Frontal cortex (tissue), 4 donors: Measurements from ENCODE around the gene SENP7. TPM values are rescaled to one million over a fixed set of nuclear protein-coding genes. Genes with fewer than 3 reads are reported as not detected.
"Not testable (repeated sequence)": the region's sequence is repeated elsewhere in the genome, so short reads cannot be mapped to it uniquely, and the experiment has no call there.

Source experiments
- DNase-seq, 2 donors: peaks; one replicate each; pipeline ENCODE4 v3.0.0; 2012; ENCODE audit warnings: low spot score in 2 of 2
- FAIRE-seq: peaks from 2 replicates; lab custom pipeline; 2012; peaks lifted over from hg19 to GRCh38; lab: Jason Lieb, UNC
- total RNA-seq: library from RNA; depleted of rRNA; stranded (reverse); fragments of >200 nt; gene quantifications from one replicate; pipeline ENCODE4 v1.2.3, GENCODE V29; 2014
- donor health status: control.
- donor health status: control.
- donor health status: control.

SENP7 gene
- total RNA-seq, 1 donor from 2014 or later: 75.8 TPM

DNA sequence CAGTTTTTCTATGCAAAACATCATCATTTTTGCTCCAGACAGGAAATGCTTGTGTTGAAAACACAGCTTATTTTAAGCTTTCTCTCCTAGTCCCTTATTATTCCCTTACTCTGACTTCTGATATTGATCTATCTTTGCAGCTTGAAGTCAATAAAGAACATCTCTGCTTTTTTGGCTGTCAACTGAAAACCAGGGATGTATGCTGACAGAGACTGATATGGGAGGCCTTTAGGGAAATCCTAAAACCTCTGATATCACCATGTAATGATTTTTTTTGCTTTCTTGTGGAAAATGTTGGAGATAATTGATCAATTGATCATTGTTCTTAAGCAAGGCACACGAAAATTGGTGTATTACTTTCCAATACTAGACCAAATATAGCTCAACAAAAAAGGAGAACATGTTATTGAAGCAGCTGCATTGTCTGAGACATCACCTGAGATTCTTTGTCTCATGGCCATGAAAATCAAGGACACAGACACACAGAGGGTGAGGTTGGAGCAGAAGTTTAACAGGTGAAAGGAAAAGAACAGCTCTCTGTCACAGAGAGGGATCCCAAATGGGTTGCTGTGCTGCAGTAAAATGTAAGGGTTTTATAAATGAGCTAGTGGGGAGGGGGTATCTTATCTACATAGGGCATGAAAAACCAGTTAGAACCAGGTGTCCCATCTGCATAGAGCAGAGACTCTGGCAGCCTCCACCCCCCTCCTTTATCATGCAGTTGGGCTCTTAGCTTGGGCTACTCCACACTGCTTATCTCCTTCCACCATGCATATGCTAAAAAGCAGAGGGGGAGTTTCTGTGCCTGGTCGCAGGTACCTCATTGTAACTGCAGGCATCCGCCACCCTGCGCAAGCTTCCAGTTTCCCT, 17.0 kb upstream of the SENP7 start:
- no peak for FAIRE-seq
- no peak for DNase-seq

DNA sequence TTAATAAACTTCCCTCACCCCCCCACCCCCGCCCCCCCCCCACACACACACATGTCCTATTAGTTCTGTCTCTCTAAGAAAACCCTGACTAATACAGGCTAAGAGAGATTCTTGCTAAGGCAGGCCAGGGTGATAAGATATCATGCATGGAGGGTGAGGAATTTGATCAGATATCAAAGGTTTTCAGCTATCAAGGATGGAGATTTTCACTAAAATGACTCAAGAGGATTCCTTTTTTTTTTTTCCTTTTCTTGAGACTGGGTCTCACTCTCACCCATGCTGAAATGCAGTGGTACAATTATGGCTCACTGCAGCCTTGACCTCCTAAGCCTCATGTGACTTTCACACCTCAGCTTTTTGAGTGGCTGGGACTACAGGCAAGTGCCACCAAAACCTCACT, 14.9 kb upstream of the SENP7 start:
- no peak for DNase-seq
- FAIRE-seq: no peak

DNA sequence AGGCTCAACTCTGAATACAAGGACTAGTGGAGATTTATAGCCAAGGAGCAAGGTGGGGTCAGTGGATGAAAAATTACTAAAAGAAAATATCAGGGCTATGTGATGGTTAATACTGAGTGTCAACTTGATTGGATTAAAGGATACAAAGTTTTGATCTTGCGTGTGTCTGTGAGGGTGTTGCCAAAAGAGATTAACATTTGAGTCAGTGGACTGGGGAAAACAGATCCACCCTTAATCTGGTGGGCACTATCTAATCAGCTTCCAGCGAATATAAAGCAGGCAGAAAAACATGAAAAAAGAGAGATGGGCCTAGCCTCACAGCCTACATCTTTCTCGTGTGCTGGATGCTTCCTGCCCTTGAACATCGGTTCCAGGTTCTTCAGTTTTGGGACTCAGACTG, 14.4 kb upstream of the SENP7 start:
- FAIRE-seq (no peak), DNase-seq (no peak)

DNA sequence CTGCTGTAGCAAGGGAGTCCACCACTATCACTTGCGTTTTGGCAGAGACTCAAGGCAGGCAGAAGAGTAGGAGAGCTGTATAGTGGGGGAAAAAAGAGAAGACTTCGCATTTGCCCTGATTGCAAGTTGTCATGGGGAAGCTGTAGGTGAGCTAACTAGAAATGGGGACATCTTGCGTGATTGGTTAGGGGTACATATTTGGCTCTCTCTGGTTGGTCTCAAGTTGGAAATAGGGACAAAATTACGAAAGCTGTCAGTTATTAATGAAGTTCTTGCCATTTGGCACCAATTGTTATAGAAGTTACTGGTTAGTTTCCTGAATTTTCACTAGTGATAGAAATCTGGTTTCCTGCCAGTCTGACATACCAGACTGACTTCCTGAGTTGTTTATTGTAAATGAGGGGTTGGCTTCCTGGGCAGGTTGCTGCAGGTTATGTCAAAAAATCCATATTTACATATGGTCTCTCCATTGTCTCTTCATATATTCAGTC, 8.2 kb upstream of the SENP7 start:
- no peak for FAIRE-seq
- DNase-seq: no peak

DNA sequence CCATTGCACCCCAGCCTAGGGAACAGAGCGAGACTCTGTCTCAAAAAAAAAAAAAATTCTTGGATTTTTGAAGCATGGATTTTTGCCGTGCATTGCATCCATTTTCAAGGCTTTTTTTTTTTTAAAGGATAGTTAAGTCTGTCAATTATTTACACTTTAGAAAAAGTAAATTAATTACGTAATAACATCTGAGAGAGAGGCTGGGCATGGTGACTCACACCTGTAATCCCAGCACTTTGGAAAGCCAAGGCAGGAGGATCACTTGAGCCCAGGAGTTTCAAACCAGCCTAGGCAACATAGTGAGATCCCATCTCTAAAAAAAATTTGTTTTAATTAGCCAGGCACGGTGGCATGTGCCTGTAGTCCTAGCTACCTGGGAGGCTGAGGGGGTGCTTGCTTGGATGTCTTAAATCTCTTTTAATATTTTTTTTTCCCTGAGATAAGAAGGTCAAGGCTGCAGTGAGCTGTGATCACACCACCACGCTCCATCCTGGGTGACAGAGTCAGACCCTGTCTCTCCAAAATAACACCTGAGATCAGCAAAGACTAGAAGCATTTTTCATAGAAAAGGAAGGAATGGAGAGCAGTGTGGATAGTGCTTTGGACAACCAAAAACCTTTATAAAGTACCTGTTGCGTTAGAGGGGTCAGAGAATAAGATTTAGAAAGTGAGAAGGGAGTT, 6.8 kb upstream of the SENP7 start:
- FAIRE-seq: no peak
- no peak for DNase-seq

DNA sequence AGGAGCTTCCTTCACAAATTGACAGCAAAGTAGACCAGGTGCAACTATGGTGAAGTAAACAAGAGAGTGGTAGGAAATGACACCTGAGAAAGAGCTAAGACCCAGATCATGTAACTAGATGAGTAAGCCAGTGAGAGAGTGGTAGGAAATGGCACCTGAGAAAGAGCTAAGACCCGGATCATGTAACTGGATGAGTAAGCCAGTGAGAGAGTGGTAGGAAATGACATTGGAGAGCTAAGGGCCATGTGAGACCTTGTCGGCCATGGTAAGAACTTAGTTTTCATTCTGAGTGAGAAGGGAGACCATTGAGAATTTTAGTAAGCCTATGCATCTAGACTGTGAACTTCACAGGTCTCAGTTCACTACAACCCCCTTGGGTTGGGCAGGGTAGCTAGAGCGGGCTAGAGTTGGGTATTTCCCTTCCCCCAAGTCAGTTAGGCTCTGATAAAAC, 5.4 kb upstream of the SENP7 start:
- FAIRE-seq: no peak
- DNase-seq: no peak

DNA sequence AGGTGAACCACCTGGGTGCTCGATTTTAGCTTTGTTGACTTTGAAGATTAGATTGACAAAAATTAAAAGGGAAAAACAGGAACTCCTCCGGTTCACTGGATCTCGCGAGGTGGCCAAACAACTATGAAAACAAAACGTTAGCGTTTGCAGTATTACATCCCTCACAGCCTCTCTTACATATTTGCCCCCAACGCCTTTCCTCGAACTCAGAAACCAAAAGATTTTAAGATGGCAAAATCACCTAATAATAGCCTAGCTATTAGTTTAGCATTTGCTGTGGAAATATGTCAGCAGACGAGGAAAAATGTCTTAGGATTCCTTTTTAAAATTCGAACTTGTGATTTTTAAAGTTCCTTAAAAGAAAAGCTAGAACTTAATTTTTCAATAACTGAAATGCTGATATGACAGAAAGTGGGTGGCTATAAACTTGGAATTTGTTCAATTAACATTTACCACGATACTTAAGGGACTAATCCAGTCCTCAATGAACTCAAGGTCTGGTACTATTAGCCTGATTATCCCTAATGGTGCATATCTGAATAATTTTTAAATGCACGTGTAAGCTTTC, 491 bp upstream of the SENP7 start:
- DNase-seq (peak in 1 of 2 donors; percentile 10), FAIRE-seq (no peak)

DNA sequence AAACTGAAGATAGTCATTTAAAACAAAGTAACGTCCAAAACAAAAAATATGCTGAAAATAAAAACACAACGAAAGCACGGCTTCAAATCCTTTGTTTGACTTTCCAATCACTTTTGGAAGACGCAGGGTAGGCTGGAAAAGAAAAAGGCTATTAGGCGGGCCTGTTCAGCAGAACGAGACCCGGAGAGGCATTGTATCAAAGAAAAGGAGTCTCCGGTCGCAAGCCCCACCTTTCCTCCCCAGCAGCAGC, 691 bp downstream of the SENP7 start:
- FAIRE-seq (no peak), DNase-seq (no peak)

DNA sequence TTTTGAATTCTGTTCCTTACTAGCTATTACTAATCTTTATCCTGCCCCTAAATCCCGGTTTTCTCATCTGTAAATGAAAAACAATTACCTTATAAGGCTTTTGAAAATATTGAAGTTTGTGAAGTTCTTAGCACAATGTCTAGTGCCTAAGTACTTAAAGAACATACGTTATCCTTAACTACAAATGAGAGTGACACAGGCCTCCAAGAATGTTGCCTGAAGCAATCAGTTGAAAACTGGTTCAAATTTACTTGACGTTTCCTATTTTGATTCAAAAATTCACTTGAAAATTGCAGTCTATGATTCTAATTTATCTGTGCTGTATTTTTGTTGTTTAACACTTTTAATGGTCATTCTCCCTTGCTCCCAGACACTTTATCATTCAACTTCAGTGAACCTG, 3.2 kb downstream of the SENP7 start:
- DNase-seq (no peak), FAIRE-seq (no peak)

DNA sequence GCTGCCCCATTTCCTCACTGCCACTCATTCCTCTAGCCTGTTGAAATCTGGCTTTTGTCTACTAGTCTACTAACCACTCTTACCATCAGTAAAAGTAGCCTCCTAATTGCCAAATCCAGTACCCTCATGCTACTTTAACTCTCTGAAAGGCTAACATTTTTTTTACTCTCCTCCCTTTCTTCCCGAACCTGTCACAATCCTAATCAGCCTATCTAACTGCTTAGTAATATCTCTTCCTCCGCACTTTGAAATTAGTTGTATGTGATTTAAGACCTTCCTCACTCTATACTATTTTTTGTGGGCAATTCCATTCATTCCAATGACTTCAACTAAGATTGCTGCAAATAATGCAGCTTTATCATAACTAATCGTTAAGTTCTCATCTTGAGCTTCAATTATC, 3.7 kb downstream of the SENP7 start:
- FAIRE-seq (no peak), DNase-seq (no peak)

DNA sequence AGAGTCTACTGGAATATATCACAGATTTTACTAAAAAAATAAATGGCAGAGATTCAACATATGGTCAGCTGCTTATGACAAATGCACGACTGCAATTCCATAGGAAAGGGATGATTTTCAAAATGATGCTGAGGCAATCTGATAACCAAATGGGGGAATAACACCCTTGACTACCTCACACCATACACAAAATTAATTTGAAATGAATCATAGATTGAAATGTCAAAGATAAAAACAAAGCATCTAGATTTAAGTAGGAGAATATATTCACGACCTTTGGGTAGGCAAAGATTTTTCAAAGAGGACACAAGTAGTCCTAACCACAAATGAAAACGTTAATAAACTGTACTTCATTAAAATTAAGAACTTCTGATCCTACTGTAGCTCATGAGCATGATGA, 11.2 kb downstream of the SENP7 start:
- FAIRE-seq (no peak), DNase-seq (no peak)

DNA sequence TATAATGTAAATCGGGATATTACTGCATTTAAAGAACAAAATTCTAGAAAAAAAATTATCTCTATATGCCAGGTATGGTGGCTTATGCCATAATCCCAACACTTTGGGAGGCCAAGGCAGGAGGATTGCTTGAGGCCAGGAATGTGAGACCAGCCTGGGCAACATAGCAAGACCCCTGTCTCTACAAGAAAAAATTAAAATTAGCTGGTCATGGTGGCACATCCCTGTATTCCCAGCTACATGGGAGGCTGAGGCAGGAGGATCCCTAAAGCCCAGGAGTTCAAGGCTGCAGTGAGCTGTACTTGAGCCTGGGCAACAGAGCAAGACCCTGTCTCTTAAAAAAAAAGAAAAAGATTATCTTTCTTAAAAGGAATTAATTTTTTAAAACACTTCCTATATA, 12.8 kb downstream of the SENP7 start:
- no peak for DNase-seq
- no peak for FAIRE-seq

DNA sequence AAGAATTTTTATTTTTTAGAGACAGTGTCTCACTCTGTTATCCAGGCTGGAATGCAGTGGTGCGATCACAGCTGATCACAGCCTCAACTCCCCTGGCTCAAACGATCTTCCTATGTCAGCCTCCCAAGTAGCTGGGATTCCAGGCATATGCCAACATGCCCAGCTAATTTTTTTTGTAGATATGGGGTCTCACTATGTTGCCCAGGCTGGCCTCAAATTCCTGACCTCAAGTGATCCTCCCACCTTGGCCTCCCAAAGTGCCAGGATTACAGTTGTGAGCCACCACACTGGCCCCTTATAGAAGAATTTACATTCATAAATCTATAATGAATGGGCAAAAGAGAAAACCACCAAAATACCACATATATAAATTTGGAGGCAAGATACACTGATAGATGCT, 15.2 kb downstream of the SENP7 start:
- FAIRE-seq: no peak
- no peak for DNase-seq

DNA sequence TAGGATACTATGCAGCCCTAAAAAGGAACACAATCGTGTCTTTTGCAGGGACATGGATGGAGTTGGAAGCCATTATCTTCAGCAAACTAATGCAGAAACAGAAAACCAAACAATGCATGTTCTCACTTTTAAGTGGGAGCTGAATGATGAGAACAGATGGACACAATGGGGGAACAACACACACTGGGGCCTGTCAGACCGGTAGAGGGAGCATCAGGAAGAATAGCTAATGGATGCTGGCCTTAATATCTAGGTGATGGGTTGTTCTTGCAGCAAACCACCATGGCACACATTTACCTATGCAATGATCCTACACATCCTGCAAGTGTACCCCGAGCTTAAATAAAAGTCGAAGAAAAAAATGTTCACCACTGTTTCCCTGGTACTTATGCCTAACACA, 17.5 kb downstream of the SENP7 start:
- FAIRE-seq (no peak), DNase-seq (no peak)

DNA sequence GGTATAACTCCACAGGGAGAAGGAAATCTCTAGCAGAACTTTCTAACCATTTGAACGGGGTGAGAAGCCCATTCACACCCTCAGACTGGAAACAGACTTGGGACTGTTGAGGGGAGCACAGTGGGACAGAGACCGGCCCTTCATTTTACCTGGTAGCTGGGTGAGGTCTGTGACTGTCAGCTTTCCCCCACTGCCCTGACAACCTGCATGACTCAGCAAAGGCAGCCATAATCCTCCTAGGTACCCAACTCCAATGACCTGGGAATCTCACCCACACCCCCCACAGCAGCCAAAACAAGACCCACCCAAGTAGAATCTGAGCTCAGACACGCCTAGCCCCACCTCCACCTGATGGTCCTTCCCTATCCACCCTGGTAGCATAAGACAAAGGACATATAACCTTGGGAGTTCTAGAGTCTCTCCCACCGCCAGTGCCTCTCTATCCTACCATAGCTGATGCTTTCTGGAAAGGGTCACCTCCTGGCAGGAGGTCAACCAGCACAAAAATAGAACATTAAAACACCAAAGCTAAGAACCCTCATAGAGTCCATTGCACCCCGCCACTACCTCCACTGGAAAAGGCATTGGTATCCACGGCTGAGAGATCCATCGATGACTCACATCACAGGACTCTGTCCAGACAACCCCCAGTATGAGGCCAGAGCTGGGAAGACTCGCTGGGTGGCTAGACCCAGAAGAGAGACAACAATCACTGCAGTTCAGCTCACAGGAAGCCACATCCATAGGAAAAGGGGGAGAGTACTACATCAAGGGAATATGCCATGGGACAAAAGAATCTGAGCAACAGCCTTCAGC, 28.0 kb downstream of the SENP7 start:
- FAIRE-seq: no peak
- no peak for DNase-seq

DNA sequence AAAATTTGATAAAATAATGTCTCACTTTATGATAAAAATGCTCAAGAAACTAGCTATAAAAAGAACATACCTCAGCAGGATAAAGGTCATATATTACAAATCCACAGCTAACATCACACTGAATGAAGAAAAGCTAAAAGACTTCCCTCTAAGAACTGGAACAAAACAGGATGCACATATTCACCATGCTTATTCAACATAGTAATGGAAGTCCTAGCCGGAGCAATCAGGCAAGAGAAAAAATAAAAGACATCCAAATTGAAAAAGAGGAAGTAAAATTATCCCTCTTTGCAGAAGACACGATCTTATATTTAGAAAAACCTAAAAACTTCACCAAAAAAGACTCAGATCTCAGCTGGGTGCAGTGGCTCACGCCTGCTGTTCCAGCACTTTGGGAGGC, 34.0 kb downstream of the SENP7 start:
- FAIRE-seq (no peak), DNase-seq (no peak)

DNA sequence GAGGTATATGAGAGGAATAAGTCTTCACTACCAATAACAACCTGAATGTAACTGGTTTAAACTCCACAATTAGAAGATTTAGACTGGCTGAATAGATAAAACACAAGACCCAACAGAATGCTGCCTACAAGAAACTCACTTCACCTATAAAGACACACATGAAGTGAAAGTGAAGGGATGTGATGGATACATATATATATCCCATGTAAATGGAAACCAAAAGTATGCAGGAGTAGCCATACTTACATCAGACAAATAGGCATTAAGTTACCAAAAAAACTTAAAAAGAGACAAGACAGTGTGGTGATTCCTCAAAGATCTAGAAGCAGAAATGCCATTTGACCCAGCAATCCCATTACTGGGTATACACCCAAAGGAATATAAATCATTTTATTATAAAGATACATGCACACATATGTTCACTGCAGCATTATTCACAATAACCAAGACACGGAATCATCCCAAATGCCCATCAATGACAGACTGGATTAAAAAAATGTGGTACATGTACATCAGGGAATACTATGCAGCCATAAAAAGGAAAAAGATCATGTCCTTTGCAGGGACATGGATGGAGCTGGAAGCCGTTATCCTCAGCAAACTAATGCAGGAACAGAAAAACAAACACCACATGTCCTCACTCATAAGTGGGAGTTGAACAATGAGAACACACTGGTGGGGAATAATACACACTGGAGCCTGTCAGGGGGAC, 38.0 kb downstream of the SENP7 start:
- FAIRE-seq, DNase-seq: not testable (repeated sequence)

DNA sequence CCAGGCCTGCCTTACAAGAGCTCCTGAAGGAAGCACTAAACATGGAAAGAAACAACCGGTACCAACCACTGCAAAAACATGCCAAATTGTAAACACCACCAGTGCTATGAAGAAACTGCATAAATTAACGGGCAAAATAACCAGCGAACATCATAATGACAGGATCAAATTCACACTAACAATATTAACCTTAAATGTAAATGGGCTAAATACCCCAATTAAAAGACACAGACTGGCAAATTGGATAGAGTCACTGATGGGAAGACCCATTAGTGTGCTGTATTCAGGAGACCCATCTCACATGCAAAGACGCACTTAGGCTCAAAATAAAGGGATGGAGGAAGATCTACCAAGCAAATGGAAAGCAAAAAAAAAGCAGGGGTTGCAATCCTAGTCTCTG, 44.3 kb downstream of the SENP7 start:
- FAIRE-seq, DNase-seq: not testable (repeated sequence)

DNA sequence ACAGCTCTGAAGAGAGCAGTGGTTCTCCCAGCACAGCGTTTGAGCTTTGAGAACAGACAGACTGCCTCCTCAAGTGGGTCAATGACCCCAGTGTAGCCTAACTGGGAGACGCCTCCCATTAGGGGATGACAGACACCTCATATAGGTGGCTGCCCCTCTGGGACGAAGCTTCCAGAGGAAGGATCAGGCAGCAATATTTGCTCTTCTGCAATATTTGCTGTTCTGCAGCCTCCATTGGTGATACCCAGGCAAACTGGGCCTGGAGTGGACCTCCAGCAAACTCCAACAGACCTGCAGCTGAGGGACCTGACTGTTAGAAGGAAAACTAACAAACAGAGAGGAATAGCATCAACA, 45.7 kb downstream of the SENP7 start:
- FAIRE-seq, DNase-seq: not testable (repeated sequence)
